Raji (cell line): ENCODE results near the gene CFAP77.

Experiments
- POLR2A ChIP-seq: IDR thresholded peaks from 2 replicates; pipeline ENCODE4 v1.6.1; 2011; ENCODE audit warnings: low read depth, low read length, control low read depth; ENCODE audit not compliant: insufficient read depth

CFAP77 gene

DNA sequence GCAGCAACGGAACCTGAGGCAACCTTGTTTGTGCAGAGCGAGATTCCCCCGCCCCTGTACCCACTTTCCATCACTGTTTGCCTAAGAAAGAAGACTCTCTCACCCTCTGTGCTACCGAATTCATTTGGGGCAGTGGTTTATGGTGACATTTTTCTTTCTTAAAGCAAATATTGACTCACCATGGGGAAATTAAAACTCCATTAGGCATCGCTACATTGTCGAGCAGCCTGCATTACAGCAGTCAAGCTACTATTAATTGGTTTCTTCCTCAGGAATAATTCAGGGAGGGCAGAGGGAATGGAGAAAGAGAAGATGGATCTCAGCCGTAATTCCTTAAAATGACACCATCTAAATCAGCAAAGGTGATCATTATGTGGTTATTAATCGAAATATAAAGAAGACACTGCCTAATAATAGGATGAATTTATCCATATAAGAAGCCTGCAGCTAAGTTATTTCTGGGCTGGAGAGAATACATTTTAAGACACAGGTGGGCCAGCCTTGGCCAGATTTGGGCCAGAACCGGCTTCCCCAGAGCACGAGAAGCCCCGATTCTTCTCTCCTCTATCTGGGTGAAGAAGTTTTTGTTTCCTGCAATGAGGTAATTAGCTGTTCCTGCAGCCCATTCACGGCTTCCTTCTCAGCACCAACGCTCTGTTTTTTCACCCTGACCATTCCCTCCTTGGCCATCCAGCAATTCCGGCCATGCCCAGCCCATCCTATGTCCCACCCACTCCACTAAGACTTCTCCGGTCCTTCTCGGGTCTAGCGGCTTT lies 16.8 kb downstream of the CFAP77 start:
- no peak for TF ChIP-seq POLR2A

DNA sequence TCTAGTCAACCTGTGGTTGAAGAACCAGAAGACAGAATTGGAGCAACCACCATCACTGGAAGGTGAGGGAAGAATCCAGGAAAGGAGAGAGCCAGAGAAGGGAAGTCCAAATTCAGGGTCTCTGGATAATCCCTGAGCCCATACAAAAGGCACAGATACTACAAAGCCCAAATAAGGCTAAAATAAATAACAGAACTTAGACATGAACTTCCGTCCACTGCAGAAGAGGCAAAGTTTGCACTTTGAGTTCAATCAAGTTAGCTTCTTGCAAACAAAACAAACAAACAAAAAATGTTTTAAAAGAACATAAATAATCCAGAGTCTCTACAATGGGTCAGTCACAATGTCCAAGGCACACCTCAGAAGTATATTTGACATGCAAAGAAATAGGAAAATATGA lies 21.0 kb downstream of the CFAP77 start:
- no peak for TF ChIP-seq POLR2A

DNA sequence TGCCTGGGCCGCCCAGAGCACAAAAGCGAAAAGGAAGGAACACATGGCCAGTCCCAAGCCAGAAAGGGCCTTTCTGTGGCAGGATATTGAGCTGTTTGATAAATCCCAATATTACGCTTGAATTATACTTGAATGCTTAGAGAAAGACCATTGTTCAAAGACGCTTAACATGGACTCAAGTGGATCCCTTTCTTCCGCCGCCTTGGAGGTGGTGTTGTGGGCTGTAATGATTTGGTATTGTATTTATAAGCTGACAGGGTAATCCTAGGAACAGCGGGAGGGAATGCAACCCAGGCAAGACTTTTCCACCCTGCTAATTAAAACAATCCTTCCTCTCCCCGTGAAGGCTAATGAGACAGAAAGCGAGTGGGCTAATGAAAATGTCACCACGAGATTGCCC lies 24.9 kb downstream of the CFAP77 start:
- no peak for TF ChIP-seq POLR2A

DNA sequence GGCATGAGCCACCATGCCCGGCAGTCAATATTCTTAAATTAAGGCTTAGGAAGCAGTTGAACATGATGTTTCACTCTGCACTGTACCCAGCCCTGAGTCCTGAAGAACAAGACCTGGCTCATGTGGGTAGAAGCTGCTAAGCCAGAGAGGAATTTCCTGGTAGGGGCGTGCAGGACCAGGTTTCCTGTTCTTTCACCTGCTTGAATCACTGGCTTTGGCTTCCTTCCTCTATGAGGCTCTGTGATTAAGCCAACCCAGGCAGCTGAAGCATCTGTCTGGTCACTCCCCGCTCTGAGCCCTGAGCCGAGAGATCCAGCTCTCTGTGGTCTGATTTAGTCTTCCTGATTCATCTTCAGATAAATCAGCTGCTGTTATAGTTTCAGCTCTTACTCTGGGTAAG lies 29.1 kb downstream of the CFAP77 start:
- no peak for TF ChIP-seq POLR2A

DNA sequence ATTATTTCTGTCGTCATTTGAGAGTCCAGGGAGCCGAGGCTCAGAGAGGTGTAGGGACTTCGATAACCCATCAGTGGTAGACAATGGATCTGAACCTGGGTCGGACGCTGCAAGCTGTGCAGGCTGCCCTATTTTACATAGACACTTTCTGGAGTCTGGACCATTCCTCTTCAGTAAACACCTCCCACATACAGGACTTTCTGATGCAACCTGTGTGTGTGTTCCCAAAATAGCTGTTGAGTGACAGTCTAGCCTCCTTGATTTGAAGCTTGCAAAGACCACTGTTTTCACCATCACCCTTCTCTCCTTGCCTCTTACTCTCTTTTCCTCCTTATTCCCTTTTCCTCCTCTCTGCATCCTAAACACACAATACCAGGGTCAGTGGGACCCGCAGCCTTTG lies 30.7 kb downstream of the CFAP77 start:
- TF ChIP-seq POLR2A: no peak

DNA sequence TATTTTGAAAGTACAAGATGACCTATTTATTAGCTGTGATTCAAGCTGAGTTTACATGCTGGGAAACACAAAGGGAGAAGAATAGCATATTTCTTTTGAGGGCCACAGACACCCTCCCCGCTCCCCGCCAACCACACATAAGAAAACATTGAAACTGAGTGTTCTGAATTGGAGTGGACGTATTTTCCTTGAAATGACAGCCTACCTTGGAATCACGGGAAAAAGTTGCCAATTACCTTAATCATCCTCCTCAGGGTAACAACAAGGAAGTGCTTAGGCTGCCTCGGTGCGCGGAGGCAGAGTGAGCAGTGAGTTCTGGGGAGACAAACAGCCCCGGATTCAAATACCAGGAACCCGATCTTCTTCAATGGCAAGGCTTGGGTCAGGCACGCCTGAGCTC lies 31.4 kb downstream of the CFAP77 start:
- no peak for TF ChIP-seq POLR2A

DNA sequence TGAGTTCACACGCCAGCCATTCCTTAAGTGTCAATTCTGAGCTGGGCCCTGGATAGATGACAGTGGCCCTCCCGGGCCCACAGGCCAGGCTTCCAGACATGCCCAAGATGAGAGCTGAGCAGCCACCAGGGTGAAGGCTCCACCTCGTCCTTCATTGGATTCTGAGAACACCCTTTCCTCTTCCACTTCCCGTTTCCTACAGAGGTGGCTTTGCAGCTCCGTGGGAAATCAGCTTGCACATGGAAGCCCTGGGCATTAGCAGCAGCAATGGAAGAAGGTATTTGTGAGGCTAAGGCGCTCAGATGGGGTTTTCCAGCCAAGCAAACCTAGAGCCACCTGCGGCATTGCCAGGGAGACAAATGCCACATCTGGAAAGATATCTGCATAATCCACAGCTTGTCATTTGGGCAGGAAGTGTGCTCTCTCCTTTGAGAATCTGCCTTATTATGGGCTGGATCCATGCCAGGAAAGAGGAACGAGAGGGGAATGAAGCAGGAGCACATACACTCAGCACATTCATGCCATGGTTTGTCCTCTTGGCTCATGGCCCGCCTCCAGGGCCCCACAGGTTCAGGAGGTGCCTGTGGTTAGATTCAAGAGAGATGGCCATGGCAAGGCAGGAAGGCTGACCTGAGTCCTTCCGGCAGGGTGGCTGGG lies 34.1 kb downstream of the CFAP77 start:
- TF ChIP-seq POLR2A: no peak

DNA sequence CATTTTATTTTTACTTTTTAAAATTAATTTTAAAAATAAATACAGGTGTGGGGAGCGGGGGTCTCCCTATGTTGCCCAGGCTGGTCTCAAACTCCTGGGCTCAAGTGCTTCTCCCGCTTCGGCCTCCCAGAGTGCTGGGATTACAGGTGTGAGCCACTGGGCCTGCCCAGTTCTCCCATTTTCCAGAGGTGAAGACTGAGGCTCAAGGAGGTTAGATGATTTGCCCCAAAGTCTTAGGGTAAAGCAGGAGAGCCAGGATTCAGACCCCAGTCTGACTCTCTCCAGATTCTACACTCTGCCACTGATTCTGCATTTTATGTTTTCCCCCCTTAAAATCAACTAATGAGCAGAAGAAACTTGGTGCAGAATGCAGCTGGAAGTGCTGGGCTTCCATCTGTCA lies 36.9 kb downstream of the CFAP77 start:
- TF ChIP-seq POLR2A: no peak

DNA sequence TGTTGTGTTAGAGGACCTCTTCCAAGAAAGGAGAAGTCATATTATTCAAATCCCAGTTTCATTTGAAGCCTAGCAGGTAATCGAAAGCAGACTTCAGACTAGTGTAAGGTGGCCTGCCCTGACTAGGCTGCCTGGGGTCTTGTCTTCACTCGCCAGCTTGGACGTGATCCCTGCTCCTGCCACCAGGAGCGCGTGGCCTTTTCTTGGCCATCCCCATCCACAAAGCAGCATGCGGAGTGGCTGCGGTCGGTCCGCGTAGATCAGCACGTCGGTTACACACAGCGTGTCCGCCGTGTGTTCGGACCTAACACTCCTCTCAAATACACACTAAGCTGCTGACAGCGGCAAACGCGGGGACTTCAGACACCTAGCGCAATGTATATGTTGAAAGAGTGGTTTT lies 37.3 kb downstream of the CFAP77 start:
- TF ChIP-seq POLR2A: no peak

DNA sequence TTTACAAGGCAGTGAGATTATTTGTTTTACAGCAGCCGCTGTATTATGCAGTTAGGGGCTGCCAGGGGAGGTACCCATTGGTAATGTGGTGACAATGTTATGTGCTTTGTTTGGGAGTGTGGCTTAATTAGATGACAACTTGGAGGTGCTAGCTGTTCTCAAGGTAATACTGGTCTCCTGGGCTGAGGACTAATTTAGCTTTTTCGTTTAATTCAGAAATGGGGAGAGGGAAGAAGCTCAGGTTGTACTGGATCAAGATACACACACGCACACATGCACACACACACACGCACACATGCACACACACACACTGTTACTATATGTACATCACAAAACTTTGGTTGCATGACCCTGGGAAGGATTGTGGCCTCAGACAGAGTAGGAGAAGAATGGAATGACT lies 37.9 kb downstream of the CFAP77 start:
- no peak for TF ChIP-seq POLR2A

DNA sequence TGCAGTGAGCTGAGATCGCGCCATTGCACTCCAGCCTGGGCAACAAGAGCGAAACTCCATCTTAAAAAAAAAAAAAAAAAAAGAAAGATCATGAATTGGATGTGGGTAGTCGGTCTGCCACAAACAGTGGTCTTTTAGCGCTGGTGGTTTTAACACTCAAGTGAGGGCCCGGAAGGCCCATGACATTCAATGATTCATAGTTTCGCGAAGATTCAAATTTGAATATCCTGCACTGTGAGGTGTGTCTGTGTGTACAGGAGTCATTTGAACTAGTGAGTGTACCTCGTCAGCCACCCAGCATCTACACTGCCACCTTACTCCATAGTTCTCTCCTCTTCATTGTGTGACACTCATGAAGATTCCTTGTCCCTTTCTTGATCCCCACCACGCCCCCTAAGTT lies 41.3 kb downstream of the CFAP77 start:
- no peak for TF ChIP-seq POLR2A

DNA sequence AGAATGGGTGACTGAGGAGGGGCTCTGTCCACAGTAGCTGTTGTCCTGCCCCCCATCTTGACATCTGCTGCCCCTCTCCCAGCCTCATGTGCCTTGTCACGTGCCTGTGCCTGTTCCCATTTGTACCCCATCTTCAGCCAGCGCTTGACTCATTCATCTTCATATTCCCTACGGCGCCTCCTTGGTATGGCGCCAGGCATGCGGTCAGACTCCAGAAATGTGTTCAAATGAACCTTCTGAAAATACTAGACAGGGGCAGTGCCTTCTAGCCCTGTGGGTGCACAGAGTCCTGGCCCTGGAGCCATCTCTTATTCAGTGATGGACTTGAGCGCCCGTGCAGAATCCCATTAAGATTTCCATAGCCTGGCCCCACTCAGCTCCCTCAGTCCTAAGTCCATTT lies 46.2 kb downstream of the CFAP77 start:
- no peak for TF ChIP-seq POLR2A

DNA sequence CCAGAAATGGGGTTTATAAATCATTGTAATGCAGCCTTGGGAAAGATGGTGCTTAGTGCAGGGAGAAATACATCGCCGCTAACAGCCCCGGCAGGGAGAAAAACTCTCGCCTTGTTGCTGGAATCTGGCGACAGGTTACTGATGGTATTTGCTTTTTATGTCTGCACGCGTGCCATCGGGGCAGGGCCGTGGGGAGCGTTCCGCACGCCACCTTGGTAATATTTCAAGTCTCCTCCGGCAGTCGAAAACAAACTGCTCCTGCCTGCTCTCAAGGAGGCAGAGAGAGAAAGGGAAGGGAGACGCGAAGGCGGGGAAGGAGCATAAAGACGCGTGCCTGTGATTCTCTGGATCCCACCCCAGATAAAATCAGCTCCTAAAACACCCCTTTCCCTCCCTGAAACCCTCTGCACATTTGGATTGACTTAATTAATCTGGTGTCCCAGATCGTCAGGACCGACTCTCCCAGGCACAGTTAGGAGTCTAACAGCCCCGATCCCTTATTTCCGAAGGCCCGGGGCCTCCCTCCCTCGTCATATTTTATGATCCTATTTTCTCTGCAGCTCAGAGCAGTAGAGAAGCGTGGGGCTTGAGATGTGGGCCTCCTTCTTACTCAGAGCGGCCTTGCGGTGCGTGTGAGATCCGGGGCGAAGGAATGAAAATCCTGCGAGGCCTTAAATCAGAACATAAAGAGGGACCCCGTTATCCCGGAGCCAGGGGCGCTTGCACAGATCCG lies 47.7 kb downstream of the CFAP77 start:
- no peak for TF ChIP-seq POLR2A

DNA sequence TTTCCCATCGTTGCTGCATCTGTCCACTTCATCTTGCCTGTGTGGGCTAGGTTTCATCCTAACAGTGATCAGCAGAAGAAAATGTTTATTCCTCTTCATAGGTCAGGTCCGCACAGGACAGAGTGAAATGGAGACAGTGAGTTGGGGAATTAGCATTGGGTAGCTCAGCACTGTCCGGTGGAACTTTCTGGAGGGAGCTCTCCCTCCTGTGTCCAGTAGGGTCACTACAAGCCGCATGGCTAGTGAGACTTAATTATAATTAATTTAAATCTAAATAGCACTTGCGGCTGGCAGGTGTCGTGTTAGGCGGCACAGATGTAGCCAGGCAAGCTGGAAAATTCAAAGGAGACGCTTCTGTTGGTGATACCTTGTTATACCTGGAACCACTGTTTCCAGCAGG lies 48.4 kb downstream of the CFAP77 start:
- no peak for TF ChIP-seq POLR2A

DNA sequence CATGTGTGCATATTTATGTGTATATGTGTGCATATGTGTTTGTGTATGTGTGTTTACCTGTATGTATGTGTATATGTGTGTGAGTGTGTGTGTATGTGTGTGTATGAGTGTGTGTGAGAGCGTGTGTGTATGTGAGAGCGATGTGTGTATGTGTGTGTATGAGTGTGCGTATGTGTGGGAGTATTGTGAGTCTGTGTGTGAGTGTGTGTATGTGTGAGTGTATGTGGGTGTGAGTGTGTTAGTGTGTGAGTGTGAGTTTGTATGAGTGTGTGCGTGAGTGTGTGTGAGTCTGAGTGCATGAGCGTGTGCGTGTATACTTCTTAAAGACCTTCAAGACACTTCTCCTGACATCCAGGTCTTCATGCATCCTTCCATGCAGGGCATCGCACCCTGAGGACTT lies 49.6 kb downstream of the CFAP77 start:
- TF ChIP-seq POLR2A: no peak

DNA sequence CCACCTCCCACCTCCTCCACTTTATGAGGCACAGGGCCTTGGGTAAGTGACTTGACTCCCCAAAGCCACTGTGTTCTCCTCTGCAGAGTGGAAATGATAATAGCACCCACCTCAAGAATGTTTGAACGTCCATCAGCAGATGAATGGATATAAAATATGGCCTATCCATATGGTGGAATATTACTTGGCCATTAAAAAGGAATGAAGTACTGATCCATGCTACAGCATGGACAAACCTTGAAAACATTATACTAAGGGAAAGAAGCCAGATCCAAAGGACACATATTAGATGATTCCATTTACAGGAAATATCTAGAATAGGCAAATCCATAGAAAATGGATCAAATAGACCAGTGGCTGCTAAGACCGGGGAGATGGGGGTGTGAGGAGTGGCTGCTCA lies 50.2 kb downstream of the CFAP77 start:
- TF ChIP-seq POLR2A: no peak
